Skeletal muscle cell (primary cell): ENCODE results near the gene DDX49.
A peak's percentile ranks its signal among the peaks of the same experiment; 100 is the strongest.
"Not testable (repeated sequence)": the region's sequence is repeated elsewhere in the genome, so short reads cannot be mapped to it uniquely, and the experiment has no call there.

Experiments
- DNase-seq: peaks from one replicate; pipeline ENCODE4 v3.0.0-alpha.2; 2010; ENCODE audit warnings: low read depth
- H3K4me3 ChIP-seq: 2 replicates; pipeline ENCODE4 v1.5.1; 2011; ENCODE audit warnings: low read depth, mild to moderate bottlenecking, control low read depth, low read length, moderate library complexity

The DDX49 gene

DNA sequence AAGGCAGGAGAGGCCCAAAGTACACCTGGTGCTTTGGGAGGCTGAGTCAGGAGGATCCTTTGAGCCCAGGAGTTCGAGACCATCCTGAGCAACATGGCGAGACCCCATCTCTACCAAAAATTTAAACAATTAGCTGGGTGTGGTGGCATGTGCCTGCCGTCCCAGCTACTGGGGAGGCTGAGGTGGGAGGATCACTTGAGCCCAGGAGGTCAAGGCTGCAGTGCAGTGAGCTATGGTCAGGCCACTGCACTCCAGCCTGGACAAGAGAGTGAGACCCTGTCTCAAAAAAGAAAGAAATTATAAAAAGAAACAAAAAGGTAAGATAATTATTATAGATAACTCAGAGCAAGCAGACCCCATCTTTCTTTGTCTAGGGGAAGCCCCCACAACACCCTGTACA is 19.6 kb downstream of the DDX49 start:
- no peak for DNase-seq
- H3K4me3 ChIP-seq, result peak overlapping the region; percentile 92

GRCh38 chr19:18939922-18940768 is 20.6 kb downstream of the DDX49 start:
- peak overlapping the region; percentile 92 for H3K4me3 ChIP-seq
- no peak for DNase-seq

- no peak for DNase-seq
- peak within 1 kb of the TSS; percentile 92 for H3K4me3 ChIP-seq
These were observed 21.5 kb downstream of the DDX49 start, which contains the start of gene HOMER3 for GRCh38 chr19:18940769-18941627. TSS of gene HOMER3 (minus strand) at chr19:18941217. CDS start at chr19:18938982, 2,235 bp downstream.

DNA sequence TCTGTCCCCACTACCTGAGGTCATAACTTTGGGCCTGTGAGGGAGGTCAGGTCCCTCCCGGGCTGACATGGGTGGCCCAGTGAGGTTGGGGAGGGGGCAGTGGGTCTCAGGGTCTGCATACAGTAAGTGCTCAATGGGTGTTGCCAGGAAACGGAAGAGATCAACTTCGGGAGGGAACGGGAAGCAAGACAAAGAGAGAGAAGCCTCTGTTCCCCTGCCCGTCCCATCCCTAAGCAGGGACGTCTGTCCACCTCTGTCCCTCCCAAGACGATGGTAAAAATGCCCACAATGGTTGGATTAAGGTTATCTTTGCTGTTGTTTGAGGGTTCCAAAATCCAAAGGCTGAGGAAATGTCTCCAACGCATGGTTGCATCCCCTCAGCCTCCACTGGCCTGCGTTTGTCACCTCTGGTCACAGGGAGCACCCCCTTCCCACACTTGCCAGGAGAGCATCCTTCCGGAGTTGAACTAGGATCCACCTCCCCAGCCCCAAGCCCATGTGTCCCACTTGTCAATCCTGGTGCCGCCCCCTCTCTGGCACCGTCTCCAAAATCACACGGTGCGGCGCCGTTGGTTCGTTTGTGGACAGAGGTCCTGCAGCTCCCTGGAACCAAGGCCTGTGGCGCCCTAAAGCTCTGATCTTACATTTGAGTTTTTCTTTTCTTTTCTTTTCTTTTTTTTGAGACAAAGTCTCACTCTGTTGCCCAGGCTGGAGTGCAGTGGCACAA is 22.3 kb downstream of the DDX49 start:
- H3K4me3 ChIP-seq, result peak overlapping the region; percentile 29
- no peak for DNase-seq

GRCh38 chr19:18942692-18943091 is 23.2 kb downstream of the DDX49 start:
- no peak for DNase-seq
- H3K4me3 ChIP-seq, result no peak overlapping the region

DNA sequence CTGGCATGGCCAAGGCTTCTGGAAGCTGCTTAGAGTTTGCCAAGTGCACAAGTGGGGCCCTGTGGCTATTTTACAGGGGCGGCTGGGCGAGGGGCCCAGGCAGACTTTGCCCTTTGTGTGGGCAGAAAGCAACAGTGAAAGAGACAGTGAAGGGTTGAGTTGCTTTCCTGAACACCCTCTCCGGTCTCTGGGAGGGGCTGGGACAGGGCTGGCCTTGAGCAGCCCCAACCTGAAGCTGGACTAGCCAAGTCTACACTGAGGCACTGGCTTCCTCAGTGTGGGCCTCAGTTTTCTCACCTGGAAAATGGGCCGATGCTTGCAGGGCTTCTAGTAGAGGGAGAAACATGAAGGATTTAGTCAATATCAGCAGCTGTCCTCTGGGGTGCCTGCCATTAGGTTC is 23.9 kb downstream of the DDX49 start:
- DNase-seq, result no peak
- H3K4me3 ChIP-seq, result no peak overlapping the region

DNA sequence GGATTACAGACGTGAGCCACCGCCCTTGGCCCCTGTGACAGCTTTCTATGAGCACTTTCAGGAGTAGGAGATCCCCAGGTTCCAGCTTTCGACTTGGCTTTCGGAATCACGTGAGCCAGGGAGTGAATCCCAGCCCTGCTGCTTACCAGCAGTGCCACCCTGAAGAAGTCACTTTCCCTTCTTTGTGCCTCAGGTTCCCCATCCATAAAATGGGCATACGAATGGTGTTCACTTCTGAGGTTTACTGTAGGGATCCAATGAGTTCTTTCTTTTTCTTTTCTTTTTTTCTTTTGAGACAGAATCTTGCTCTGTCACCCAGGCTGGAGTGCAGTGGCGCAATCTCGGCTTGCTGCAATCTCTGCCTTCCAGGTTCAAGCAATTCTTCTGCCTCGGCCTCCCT is 25.8 kb downstream of the DDX49 start:
- H3K4me3 ChIP-seq, result no peak overlapping the region
- no peak for DNase-seq

- no peak overlapping the region for H3K4me3 ChIP-seq
- no peak for DNase-seq
These were observed 26.8 kb downstream of the DDX49 start for GRCh38 chr19:18946335-18946734.

DNA sequence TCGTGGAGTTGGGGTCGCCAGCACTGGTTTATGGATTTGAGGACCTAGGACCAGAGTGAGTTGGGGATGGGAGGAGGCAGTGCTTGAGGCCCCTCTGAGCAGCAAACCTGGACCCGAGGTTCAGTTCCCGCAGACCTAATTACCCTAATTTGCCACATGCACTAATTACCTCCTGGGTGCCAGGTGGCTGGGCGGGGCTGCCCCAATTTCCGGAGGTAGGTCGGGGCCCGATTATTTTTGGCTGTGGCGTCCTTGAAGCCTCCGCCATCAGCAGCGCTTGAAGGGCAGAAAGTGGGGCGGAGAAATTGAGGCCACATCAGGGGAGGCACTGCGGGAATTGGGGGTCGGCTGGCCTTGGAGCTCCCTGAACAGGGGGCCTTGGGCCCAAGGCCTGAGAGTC is 27.4 kb downstream of the DDX49 start:
- DNase-seq, result no peak
- no peak overlapping the region for H3K4me3 ChIP-seq

DNA sequence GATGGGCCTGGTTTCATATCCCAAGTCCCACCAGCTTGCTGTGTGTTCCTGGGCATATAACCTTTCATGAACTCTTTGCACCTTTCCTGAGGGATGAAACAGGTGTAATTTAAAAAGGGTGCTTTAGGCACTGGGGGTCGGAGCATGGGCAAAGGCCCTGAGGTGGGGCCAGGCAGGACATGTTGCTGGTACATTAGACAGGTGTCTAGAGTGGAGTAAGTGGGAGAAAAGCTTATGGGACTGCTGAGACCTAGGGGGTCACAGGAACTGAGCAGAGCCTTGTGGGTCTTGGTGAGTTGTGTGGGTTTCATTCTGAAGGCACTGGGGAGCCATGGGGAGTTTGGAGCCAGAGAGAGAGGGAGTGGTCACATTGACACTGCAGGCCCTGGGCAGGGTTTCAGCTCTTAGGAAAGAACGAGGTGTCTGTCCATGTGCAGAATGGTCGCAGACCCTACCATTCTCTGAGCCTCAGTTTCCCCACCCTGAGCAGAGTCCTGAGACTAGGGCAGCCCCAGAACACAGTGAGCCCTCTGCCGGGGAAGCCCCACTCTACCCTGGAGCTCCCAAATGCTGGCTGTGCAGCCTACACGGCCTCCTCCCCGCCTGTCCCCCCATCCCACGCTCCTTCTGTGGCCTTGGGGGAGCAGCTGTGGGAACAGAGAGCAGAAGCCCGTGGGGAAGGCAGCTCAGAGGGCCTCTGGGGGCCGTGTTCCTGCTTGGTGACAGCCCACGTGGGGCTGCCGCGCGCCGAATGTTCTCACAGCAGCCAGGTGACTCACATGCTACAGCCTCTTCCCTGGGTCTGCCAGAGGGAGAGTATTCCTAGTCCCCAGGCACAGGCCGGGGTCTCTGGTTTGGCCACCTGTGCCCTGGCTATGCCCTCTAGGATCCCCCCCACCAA is 28.8 kb downstream of the DDX49 start:
- H3K4me3 ChIP-seq, result no peak overlapping the region
- DNase-seq, result no peak

DNA sequence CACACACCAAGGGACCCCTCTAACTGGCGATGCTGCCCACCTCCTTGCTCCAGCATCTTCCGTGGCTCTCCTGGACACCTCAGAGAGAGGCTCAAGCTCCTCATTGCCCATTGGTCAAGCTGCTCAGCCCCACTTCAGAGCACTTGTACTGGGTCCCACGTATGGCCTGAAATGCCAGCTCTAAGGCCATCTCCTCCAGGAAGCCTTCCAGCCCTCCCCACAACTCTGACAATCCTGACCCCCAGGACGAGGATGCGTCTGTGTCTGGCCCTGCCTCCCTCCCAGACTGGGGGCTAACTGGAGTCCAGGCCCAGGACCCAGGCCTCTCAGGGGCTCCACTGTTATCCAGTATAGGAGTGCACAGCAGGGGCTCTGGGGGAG is 29.5 kb downstream of the DDX49 start:
- no peak for DNase-seq
- no peak overlapping the region for H3K4me3 ChIP-seq

- no peak for DNase-seq
- H3K4me3 ChIP-seq, result no peak overlapping the region
These were observed 30.3 kb downstream of the DDX49 start for GRCh38 chr19:18949858-18950257.

DNA sequence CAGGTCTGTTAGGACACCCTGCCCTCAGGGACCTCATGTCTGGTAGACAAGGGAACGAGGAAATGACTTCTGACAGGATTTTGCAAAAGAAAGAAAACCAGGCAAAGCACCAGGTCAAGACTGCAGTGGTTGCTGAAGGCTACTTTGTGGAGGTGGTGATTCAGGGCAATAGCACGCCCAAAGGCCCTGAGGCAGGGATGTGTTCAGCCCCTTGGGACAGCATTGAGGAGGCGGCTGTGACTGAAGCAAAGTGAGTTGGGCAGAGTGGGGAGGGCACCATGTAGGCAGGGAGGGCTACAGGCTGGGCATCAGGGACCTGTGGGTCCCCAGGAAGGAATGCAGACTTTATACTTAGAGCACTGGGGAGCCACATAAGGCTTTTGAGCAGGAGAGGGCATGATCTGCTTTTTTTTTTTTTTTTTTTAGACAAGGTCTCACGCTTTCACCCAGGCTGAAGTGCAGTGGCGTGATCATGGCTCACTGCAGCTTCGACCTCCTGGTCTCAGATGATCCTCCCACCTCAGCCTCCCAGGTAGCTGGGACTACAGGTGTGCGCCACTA is 32.3 kb downstream of the DDX49 start:
- DNase-seq, result no peak
- no peak overlapping the region for H3K4me3 ChIP-seq

DNA sequence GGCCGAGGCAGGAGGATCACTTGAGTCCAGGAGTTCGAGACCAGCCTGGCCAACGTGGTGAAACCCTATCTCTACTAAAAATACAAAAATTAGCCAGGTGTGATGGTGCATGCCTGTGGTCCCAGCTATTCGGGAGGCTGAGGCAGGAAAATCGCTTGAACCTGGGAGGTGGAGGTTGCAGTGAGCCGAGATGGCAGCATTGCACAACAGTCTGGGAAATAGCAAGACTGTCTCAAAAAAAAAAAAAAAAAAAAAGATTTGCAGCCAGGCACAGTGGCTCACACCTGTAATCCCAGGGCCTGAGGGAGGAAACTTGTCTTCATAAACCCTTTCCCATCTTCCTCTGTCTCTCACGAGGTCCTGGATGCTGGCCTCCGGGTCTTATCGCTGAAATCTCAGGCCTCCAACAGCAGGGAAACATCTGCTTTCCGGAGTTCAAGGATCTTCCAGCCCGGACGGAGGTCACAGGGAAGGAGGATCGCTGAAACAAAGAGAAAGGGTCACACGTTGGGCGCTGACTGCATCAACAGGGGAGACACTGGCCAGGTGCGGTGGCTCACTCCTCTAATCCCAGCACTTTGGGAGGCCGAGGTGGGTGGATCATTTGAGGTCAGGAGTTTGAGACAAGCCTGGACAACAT is 33.0 kb downstream of the DDX49 start:
- H3K4me3 ChIP-seq, DNase-seq: not testable (repeated sequence)

GRCh38 chr19:18954094-18954493 is 34.6 kb downstream of the DDX49 start:
- no peak for DNase-seq
- no peak overlapping the region for H3K4me3 ChIP-seq

DNA sequence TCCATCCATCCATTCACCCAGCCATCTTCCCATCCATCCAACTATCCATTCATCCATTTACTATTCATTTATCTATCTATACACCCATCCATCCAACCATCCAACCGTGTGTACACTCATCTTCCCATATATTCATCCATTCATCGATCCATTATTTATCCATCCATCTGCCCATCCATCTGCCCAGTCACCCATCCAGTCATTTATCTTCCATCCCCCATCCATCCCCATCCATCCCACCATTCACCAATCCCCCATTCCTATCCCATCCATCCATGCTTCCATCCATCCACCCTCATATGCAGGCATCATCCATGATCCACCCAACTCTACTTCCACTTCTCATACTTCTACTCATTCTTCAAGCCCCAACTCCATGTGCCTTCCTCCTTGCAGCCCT is 35.5 kb downstream of the DDX49 start:
- H3K4me3 ChIP-seq, result no peak overlapping the region

GRCh38 chr19:18960370-18960769 is 40.9 kb downstream of the DDX49 start:
- DNase-seq, result no peak

More for the DNA sequence above, 35.5 kb downstream of the DDX49 start:
- DNase-seq, result no peak

More at GRCh38 chr19:18960370-18960769, 40.9 kb downstream of the DDX49 start:
- no peak overlapping the region for H3K4me3 ChIP-seq
